CD4-positive, alpha-beta T cell treated with Interleukin-17A for 4 hours (primary cell): Measurements from ENCODE around the gene PHC3.

Experiments
- DNase-seq: peaks from one replicate; pipeline ENCODE4 v3.0.0-alpha.2; 2020; ENCODE audit warnings: mixed read lengths

Gene PHC3

DNA sequence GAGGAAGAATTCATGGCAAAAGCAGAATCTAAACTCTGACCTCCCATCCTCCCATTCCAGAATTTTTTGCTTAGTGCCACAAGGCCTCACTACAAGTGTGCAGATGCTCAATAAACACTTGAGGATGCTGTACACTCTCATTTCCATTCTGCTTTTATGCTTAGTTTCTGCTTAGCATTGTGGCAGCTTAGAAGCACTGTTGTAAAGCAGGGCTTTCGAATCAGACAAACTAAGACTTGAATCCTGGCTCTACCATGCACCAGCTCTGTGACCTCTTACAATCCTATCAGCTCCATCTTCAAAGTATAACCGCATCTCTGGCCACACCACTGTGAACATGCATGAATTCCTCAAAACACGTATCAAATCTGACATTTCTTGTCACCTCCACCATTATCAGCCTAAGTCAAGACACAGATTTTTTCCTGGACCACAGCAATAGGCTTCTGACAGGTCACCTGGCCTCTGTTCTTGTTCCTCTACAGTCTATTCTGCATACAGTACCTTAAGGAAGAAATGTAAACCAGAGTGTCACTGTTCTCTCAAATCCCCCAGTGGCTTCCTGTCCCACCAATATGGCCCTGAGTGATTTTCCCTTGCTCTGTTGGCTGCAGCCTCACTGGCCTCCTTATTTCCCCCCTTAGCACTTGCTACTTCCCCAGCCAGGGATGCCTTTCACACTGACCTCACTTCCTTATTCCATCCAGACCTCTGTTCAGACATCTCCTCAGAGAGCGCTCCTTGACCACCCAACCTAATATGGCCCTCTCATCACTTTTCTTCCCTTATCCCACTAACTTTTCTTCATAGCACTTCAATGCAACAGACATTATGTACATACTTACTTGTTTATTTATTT is 8.1 kb upstream of the PHC3 start:
- no peak for DNase-seq

DNA sequence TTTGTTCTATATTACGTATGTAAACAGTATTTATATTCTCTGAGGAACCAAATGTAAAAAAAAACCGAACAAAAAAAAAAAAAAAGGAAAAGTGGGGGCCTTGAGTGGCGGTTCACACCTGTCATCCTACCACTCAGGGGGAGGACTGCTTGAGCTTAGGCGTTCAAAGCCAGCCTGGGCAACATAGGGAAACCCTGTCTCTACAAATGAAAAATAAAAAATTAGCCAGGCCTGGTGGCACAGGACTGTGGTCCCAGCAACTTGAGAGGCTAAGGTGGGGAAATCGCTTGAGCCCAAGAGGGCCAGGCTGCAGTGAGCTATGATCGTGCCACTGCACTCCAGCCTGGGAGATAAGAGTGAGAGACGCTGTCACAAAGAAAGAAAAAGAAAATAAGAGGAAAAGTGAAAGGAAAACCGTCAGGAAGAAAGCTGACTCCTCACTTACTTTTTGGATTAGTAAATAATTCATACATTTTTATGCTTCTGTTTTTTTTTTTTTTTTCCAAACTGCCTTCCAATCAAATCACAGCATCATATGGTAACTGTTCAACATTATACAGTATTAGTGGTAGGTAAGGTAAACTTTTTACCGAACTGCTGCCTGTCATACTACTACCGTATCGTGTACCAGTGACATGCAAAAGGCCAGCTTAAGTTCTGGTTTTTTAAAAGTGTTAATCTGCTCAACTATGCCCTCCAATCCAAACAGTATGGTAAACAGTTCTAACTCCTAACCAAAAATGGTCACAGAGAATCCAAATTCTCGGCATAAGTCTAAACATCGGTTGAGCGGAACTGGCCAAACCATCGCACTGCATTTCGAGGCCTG is 1.2 kb downstream of the PHC3 start:
- DNase-seq: peak; percentile 9

DNA sequence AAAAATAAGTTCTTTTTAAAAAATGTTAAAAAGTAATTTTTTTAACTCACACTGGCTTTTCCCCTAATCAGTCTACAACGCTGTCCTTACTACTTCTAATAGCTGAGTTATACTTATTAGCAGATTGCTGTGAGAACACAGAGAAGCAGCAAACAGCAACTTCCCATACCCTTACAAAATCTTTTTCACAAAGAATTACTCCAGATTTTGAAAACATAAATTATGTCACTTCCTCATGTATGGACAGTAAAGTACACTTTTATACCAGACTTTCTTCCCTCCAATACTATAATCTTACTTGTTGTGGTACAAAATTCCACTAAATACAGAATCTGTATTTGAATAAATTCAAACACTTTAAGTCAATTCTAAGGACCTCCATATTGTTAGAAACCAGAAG is 2.1 kb downstream of the PHC3 start:
- DNase-seq: no peak

DNA sequence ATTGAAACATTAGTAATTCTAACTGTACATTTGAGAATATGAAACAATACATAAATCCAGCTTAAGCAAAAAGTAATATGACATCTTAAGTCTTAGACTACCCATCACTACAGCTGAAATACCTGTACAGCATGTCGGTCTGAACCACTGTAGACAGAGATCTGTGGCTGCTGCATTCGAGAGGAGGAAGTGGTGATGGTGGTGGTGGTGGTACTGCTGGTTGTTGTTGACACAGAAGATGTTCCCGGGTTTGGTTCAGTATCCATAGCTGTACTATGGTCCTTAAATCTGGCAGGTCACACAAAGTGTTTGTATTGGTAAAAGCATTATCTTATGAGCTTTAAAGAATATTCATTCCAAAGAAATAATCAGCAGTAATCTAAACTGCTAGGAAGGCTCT is 2.9 kb downstream of the PHC3 start:
- DNase-seq: peak; percentile 64

DNA sequence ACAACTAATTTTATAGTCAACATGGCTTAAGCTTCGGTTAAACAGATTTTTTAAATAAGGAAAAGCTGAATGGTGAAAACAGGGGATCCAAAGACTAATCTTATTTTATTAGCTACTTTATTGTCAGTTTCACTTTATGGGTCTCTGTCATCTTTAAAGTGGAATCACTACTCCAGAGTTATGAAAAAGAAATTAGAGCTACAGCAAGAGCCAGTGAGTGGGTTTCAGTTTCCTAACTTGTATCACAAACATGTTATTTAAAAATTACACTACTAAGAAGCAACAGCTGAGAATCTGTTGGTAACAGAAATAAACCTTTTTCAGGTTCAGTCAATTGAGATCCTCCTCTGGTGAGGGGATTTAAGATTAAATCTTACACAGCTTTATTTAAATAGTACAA is 10.0 kb downstream of the PHC3 start:
- no peak for DNase-seq

DNA sequence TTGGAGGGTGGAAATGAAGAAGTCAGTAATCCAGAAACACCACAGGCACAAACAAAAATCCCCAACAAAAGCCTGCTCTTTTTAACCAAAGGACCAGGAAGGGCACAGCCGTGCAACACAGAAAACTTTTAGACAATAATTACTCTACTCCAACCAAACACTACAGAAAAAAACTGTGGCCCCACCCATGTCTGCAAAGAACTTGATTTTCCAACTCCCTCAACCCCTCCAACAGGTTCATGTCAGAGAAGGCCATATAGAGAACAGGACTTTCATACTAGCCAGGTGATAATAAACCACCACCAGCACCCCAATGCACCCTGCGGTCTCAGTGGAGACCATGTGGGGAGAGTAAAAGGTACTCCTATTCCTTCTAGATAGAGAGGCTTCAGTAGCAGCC is 16.8 kb downstream of the PHC3 start:
- no peak for DNase-seq

DNA sequence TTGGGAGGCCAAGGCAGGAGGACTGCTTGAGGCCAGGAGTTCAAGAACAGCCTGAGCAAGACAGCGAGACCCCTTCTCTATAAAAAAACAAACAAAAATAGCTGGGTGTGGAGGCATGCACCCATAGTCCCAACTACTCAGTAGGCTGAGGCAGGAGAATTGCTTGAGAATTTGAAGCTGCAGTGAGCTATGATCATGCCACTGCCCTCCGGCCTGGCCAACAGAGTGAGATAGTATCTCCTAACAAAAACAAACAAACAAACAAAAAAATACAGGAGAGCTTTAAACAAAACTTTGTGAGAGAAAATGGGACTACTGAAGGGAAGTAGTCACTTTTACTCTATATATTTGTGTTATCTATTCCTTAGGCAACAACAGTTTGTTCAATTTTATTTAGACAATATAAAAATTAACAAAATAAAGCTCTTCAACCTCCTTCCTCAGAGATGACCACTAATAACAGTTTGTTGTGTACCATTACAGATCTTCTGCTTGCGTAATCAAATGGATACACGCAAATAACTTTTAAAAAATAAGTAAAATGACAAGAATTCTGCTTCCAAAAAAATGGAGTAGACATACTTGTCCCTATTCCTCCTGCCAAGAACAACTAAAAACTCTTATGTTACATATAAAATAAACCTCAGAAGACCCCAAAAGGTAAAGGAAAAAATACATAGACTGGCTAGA is 17.4 kb downstream of the PHC3 start:
- no peak for DNase-seq

DNA sequence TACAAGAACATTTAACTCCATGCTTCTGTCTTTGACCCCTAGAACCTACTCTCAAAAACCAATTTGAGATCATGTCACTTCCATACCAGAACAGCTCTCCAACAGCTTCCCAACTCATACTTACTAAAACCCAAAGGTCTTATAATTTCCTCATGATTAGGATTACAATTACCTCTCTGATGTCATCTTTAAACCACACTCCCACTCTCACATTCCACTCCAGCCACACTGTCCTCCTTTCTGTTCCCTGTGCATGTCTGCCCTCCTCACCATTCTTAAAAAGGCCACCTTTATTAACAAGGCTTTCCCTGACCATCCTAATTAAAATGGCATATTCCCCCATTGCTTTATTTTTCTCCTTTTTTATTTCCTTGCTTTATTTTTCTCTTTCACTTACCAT is 18.9 kb downstream of the PHC3 start:
- DNase-seq: no peak

DNA sequence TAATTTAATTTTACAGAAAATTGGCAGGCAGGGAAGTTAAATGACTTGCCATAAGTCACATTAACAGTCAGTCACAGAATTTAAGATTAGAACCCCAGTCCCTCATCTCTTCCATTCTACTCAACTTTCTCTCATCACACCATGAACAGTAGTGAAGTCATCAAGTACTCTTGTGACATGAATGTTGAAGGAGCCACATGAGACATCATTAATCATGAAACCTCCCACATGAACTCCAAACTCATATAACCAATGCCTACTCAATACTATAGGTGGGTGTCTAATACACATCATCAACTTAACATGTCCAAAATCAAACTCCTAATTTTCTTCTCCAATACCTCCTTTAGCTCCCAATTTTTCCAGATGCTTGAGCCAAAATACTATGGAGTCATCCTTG is 19.5 kb downstream of the PHC3 start:
- no peak for DNase-seq

DNA sequence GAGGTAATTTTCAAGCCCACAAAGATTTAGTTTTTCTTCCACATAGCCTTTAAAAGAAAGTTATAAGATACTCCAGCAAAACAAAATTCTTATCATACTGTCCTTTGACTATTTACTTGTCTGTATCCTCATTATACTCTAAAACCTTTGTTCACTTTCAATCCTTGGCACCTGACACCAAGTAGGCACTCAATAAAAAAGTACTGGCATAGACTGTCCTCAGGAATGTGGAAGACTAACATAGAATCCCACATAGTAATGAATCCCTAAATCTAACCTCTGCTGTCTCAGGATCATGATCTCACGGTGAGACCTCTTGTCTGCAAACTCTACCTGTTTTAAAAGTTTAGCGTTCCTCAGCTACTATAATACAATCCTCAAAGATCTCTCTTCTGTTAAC is 21.6 kb downstream of the PHC3 start:
- DNase-seq: no peak

DNA sequence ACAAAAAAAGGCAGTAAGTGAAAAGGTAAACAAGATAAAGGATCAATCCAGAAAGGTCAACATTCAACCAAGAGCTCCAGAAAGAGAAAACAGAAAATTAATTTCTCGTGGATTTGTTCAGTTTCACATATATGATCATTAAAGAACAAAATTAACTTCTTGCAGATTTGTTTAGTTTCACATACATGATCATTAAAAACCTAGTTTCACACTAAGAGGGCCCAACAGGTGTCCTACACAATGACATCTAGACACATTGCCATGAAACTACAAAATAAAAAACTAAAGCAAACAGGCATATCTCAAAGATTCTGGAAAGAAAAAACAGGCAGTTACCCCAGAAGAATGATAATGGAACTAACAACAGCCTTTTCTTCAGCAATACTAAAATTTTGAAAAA is 22.1 kb downstream of the PHC3 start:
- DNase-seq: no peak

DNA sequence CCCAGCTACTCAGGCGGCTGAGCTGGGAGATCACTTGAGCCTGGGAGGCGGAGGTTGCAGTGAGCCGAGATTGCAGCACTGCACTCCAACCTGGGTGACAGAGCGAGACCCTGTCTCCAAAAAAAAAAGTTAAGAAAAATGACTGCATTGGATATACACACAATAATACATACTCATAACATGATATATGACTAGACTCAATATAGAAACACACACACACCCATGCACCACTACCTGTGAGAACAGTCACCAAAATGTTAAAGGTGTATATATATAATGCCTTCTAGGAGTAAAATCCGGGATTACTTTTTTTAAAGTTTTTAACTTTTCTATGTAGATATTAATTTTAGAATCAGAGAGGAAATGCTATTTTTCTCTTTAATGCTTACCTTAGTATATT is 25.9 kb downstream of the PHC3 start:
- no peak for DNase-seq

DNA sequence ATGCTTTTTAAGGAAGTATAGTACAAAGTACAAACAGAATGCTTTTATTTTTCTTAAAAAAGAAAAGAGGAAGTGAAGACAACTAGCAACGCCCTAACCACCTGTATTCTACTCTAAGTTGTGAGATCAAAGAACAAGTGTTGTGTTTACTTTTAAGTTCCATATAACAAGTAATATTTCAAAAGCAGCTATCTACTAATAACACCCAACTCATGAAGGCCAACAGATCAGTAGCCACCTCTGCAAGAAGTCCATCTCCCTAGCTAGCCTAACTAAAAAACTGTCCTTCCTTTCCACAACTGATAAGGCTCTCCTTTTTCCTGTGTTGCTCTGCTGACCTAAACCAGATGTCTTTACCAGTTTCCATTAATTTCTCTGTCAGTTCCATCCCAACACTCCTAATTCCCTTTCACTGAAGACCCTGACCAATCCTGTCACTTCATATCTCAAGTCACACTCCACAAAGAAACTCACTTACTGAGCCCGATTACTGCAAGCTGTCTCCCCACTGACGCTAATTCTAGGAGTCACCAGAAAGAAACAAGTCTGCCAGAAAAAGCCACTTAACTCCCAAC is 26.9 kb downstream of the PHC3 start:
- DNase-seq: no peak

DNA sequence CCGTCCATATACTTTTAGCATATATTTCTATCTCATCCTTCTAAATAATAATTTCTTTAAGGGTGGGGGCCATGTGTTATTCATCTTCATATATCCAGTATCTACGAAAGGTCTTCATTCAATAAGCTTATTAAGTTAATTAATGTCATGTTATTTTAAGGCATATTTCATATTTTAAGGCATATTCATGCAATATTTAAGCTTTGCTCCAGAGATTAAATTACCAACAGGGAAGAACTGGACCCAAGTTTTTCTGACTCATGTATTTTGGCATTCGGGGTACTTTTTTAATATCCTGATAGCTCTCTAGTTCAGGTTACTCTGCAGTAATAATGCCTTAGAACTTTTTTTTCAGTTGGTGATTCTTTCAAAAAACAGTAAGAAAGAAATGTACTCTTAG is 27.4 kb downstream of the PHC3 start:
- DNase-seq: no peak

DNA sequence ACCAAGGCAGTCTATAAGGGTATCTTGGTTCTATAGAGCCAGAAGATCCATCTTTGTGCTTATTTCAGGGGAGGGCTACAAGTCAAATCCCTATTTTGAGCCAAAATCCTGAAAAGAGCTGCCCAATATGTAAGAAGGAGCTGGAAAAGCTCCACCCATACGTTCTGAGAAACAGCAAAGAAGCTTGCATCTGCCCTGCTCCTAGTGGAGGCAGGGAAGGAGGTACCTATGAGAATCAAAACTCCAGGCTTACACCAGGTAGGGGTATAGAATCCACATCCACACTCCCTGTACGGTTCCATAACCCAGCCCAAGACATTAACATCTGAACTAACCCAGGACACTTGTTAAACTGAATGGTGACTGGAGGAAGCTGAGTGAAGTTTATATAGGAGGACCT is 30.0 kb downstream of the PHC3 start:
- no peak for DNase-seq

DNA sequence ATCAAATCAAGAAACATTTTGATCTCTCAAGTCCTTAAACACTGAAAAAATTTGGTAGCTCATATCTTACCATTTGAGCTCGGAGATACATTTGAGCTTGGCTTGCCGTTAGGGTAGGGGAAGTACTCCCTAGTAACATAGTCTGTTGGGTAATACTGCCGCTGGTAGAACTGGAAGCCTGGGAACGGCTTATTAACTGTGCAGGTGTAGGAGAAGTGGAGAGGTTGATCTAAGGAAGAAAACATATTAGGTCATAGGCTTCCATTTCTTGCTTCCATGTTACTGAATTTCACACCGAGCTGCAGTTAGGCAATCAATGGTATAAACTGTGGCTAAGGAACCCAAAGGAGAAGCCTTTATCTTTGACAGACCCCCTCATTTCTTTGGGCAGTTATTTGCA is 32.5 kb downstream of the PHC3 start:
- no peak for DNase-seq

DNA sequence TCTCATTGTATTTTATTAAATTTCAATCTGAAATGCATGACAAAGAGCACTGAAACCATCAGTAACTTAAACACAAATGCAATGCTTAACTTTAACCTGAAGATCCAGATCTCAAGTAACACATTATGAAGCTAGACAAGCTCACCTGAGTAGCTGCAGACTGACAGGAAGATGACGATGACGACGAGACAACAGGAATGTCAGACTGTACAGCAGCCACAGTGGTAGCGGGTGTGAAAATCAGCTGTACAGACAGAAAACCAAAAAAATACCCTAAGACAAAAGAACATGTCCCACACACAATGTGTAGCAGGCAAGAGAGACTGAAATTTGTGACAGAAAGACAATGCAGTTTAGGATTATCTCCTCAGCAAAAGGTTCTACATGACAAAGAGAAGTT is 36.3 kb downstream of the PHC3 start:
- no peak for DNase-seq

DNA sequence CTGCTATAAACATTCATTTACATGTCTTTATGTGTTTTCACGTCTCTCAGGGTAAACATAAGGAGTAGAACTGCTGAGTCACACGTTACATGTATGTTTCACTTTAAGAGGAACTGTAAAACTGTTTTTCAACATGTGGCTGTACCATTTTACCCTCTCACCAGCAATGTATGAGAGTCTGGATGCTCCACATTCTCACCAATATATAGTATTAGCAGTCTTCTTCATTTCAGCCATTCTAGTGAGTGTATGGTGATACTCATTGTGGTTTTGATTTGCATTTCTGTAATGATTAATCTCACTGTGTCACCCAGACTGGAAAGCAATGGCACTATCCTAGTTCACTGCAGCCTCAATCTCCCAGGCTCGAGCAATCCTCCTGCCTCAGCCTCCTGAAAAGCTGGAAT is 37.1 kb downstream of the PHC3 start:
- no peak for DNase-seq

DNA sequence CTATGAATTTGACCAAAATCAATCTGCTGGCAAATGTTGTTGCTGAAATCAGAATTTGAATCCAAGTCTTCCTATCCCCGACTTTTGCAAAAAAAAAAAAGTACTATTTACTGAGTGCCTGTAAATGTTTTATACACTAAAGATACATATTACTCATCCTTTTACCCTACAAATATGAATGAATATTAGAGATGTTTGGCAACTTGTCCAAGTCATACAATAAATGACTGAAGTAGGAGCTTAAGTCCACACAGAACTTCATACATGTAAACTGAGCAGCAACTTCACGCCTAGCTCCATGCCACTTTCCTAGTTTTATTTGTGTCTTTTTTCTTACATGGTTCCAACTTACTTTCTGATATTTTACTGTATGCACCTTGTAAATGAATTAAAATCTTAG is 39.2 kb downstream of the PHC3 start:
- DNase-seq: no peak

DNA sequence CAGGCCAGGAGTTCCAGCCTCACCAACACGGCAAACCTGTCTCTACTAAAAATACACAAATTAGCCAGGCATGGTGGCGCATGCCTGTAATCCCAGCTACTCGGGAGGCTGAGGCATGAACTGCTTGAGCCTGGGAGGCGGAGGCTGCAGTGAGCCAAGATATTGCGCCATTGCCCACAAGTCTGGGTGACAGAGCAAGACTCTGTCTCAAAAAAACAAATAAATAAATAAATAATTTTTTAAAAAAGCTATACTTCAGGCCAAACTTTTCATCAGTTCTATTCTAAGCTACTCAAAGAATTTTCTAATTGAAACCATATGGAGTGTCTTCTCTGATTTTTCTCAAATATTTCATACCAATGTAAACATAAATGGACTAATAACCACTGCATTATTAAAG is 43.5 kb downstream of the PHC3 start:
- DNase-seq: no peak

DNA sequence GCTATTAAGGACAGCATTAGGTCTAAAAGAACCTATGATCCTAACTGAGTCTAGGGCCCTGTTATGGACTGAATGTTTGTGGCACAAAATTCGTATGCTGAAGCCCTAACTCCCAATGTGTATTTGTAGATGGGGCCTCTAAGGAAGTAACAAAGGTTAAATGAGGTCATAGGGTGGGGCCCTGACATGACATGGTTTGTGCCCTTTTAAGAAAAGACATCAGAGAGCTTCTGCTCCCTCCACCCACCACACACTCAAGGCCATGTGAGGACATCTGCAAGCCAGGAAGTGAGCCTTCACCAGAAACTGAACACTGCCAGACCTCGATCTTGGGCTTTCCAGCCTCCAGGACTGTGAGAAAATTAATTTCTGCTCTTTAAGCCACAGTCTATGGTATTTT is 49.2 kb downstream of the PHC3 start:
- no peak for DNase-seq

DNA sequence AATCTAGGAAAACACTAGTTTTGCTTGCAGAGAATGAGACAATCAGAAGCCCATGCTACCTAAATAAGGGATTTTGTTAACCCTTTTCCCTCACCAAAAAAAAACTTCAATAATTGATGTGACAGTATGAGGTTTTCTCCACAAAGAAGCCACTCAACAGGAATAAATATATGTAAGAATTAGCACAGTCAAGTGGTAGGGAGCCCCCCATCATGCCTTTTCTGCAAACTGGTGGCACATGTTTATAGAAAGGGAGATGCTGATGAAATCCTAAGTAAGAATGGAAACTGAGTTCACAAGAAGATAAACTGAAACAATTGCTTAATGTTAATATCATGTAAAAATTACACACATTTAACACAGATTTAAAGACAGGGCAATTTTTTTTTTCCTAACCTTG is 51.0 kb downstream of the PHC3 start:
- no peak for DNase-seq

DNA sequence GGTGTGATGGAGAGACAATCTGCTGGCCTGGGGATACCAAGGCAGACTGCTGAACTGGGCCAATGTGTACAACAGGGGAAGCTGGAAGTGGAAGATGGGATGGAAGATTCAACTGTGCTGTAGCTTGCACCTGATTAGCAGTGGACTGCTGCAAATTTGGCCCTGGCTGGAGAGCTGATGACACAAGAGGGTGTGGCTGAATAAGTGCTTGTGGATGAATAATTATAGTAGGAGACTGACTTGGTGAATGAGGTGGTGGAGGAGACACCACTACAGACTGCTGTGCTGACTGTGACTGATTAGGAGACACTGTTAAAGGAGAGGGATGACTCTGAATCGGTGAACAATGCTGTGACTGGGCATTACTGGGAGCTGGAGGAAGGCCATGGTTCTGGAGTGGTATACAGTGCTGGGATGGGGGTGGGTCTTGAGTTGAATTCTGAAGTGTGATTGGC is 52.5 kb downstream of the PHC3 start:
- DNase-seq: no peak
